Iris pigment epithelial cell (primary cell): Measurements from ENCODE around the gene PROSER2.

Source experiments
- DNase-seq: peaks from one replicate; pipeline ENCODE4 v3.0.0-alpha.2; 2011; ENCODE audit warnings: low read depth

The PROSER2 gene

GRCh38 chr10:11909618-11910017 is 86.5 kb downstream of the PROSER2 start:
- DNase-seq: no peak

GRCh38 chr10:11910102-11910501 is 86.9 kb downstream of the PROSER2 start:
- no peak for DNase-seq

- peak; percentile 33 for DNase-seq
These were observed 90.0 kb downstream of the PROSER2 start for GRCh38 chr10:11913079-11913641.

GRCh38 chr10:11918384-11918783 is 95.2 kb downstream of the PROSER2 start:
- DNase-seq: no peak

GRCh38 chr10:11919271-11919670 is 96.1 kb downstream of the PROSER2 start:
- DNase-seq: no peak
